HEK293T (cell line): ENCODE measurements around the gene DLG4.

ENCODE experiments used
- BHLHE40 ChIP-seq: fragments of 450-650 bp; IDR thresholded peaks from 2 replicates; pipeline ENCODE4 v1.6.1; 2016; ENCODE audit warnings: mild to moderate bottlenecking, moderate library complexity, borderline replicate concordance
- CTBP1 ChIP-seq: fragments of 450-650 bp; IDR thresholded peaks from 2 replicates; pipeline ENCODE4 v1.6.1; 2016; ENCODE audit warnings: borderline replicate concordance
- ELF4 ChIP-seq: fragments of 450-650 bp; IDR thresholded peaks from 2 replicates; pipeline ENCODE4 v1.6.1; 2017; ENCODE audit warnings: antibody characterized with exemption
- FOXA1 ChIP-seq: fragments of 450-650 bp; IDR thresholded peaks from 2 replicates; pipeline ENCODE4 v1.6.1; 2016; ENCODE audit warnings: mild to moderate bottlenecking
- FOXK2 ChIP-seq: fragments of 450-650 bp; IDR thresholded peaks from 2 replicates; pipeline ENCODE4 v1.6.1; 2016; ENCODE audit warnings: mild to moderate bottlenecking
- FOXM1 ChIP-seq: fragments of 450-650 bp; IDR thresholded peaks from 2 replicates; pipeline ENCODE4 v1.6.1; 2017; ENCODE audit warnings: mild to moderate bottlenecking, borderline replicate concordance
- HDGF ChIP-seq: fragments of 450-650 bp; IDR thresholded peaks from 2 replicates; pipeline ENCODE4 v1.6.1; 2017; ENCODE audit warnings: antibody characterized with exemption, borderline replicate concordance
- NFRKB ChIP-seq: fragments of 450-650 bp; IDR thresholded peaks from 2 replicates; pipeline ENCODE4 v1.6.1; 2016; ENCODE audit warnings: mild to moderate bottlenecking, moderate library complexity
- SP1 ChIP-seq: fragments of 450-650 bp; IDR thresholded peaks from 2 replicates; pipeline ENCODE4 v1.6.1; 2017
- TARDBP ChIP-seq: fragments of 450-650 bp; IDR thresholded peaks from 2 replicates; pipeline ENCODE4 v1.6.1; 2016
- ZNF384 ChIP-seq: fragments of 450-650 bp; IDR thresholded peaks from 2 replicates; pipeline ENCODE4 v1.6.1; 2016

GRCh38 chr17:7186241-7186640, 33.4 kb downstream of the DLG4 start:
- TF ChIP-seq FOXM1: no peak
- no peak for TF ChIP-seq FOXA1
- TF ChIP-seq HDGF: no peak
- TF ChIP-seq SP1: no peak
- TF ChIP-seq NFRKB: no peak
- TF ChIP-seq CTBP1: no peak
- no peak for TF ChIP-seq FOXK2
- no peak for TF ChIP-seq ELF4
- no peak for TF ChIP-seq BHLHE40
- TF ChIP-seq ZNF384: no peak
- TF ChIP-seq TARDBP: no peak
